ENCODE results near the gene THBS2. TPM values are rescaled to one million over a fixed set of nuclear protein-coding genes. Genes with fewer than 3 reads are reported as not detected.

Gene THBS2
- total and polyA plus RNA-seq, 2 donors (not counting 3 experiments of a cell fraction or from before 2014, with no cell fraction given): 0.08 TPM; not detected in 1

DNA sequence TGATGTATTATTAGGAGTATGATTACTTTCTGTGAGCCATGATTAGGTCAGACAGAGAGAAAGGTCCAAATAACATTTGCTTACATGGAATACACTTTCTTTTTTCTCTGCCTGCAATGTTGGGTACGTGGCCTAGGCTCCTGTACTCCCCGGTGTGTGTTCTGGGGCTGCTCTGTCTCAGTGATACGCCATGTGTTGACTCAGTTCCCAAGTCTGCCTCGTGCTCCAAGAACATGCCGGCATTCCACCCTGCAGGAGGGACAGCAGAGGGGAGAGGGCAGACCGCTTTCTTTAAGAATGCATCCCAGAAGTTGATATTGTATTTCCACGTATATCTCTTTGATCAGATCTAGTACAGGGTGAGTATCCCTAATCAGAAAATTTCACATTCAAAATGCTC is 33.3 kb upstream of the THBS2 start:
- ChIA-PET POLR2A (no interaction called here), CTCF (no interaction called here)
- FAIRE-seq (no peak), DNase-seq (ENCODE audit: low read depth, low spot score) (no peak)
- Histone ChIP-seq H3K9ac (replicated peaks; ENCODE audit: extremely low read depth, insufficient read depth, low read length) (no peak overlapping the region), H2AFZ (ENCODE audit: low read depth, low read length) (no peak overlapping the region), H4K20me1 (replicated peaks; ENCODE audit: control insufficient read depth, extremely low read depth, insufficient read depth, low read length) (no peaks in the 10 kb centered on the region), H3K4me3 (replicated peaks in 1 of 3; ENCODE audit: insufficient read depth in 1 of 3, low read depth in 1 of 3, low read length in 3 of 3) (no peak overlapping the region), H3K4me2 (ENCODE audit: insufficient read depth, low read length) (no peak overlapping the region), H3K4me1 (ENCODE audit: control insufficient read depth, extremely low read depth, insufficient read depth, low read length) (no peaks in the 10 kb centered on the region), H3K9me3 (replicated peaks; ENCODE audit: control insufficient read depth, insufficient read depth, low read length) (peaks cover 2% of the 10 kb centered on the region), H3K79me2 (ENCODE audit: control insufficient read depth, insufficient read depth, low read length) (no peaks in the 10 kb centered on the region), H3K36me3 (ENCODE audit: control insufficient read depth in 2 of 2, extremely low read depth in 1 of 2, insufficient read depth in 2 of 2, low read length in 2 of 2) (no peaks in the 10 kb centered on the region), H3K27me3 (ENCODE audit: control insufficient read depth in 2 of 2, insufficient read depth in 2 of 2, low read length in 2 of 2) (no peaks in the 10 kb centered on the region), H3K9me1 (replicated peaks; ENCODE audit: control insufficient read depth, extremely low read depth, insufficient read depth, low read length) (no peaks in the 10 kb centered on the region), H3K27ac (ENCODE audit: insufficient read depth, low read depth, low read length) (no peak overlapping the region)
- TF ChIP-seq POLR2AphosphoS5 (IDR thresholded peaks at IDR 0.05; ENCODE audit: insufficient read depth, low read depth, low read length) (no peak), FOS (IDR thresholded peaks at IDR 0.05; ENCODE audit: borderline replicate concordance, insufficient read depth, low read length) (no peak), GATA2 (IDR thresholded peaks at IDR 0.05; ENCODE audit: insufficient read depth, insufficient read length, low read depth, low read length) (no peak), MYC (IDR thresholded peaks at IDR 0.05; ENCODE audit: low read depth, low read length) (no peak), JUN (IDR thresholded peaks at IDR 0.05; ENCODE audit: borderline replicate concordance, insufficient read depth, insufficient read length, low read depth) (no peak), EZH2 (IDR thresholded peaks at IDR 0.05; ENCODE audit: borderline replicate concordance, low read depth, low read length, severe bottlenecking) (no peak), POLR2A (IDR thresholded peaks at IDR 0.05; ENCODE audit: low read depth, low read length) (no peak)
- TF ChIP-seq, protein P1, sequence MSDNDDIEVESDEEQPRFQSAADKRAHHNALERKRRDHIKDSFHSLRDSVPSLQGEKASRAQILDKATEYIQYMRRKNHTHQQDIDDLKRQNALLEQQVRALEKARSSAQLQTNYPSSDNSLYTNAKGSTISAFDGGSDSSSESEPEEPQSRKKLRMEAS (IDR thresholded peaks at IDR 0.05; ENCODE audit: insufficient read depth, insufficient read length): no peak
- TF ChIP-seq, protein P2, sequence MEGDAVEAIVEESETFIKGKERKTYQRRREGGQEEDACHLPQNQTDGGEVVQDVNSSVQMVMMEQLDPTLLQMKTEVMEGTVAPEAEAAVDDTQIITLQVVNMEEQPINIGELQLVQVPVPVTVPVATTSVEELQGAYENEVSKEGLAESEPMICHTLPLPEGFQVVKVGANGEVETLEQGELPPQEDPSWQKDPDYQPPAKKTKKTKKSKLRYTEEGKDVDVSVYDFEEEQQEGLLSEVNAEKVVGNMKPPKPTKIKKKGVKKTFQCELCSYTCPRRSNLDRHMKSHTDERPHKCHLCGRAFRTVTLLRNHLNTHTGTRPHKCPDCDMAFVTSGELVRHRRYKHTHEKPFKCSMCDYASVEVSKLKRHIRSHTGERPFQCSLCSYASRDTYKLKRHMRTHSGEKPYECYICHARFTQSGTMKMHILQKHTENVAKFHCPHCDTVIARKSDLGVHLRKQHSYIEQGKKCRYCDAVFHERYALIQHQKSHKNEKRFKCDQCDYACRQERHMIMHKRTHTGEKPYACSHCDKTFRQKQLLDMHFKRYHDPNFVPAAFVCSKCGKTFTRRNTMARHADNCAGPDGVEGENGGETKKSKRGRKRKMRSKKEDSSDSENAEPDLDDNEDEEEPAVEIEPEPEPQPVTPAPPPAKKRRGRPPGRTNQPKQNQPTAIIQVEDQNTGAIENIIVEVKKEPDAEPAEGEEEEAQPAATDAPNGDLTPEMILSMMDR (IDR thresholded peaks at IDR 0.05; ENCODE audit: extremely low read depth in 1 of 2, insufficient read depth in 1 of 2, low read depth in 1 of 2, low read length in 2 of 2): no peak
- no TSS peak for BruUV-seq (replicated peaks)
- dilution Hi-C loops (cut with MboI; ENCODE audit: extremely low pct_ligation_motif_present, low sequenced_read_pairs) (no loop called here), intact Hi-C loops (cut with micrococcal nuclease) (no loop called here)
